DMS114 treated with DMSO at 0.1 percent for 48 hours (cell line): ENCODE results near the gene AAK1.
"Not testable (repeated sequence)": the region's sequence is repeated elsewhere in the genome, so short reads cannot be mapped to it uniquely, and the experiment has no call there.

ENCODE experiments used
- DNase-seq: peaks from one replicate; lab custom pipeline; 2025; ENCODE audit not compliant: unreplicated experiment; lab: John Stamatoyannopoulos, UW

Gene AAK1

GRCh38 chr2:69628325-69629021 lies 15.1 kb downstream of the AAK1 start:
- DNase-seq = no peak

GRCh38 chr2:69625078-69625795 lies 18.3 kb downstream of the AAK1 start:
- DNase-seq = no peak

GRCh38 chr2:69624611-69625010 lies 18.9 kb downstream of the AAK1 start:
- no peak for DNase-seq

GRCh38 chr2:69624131-69624530 lies 19.4 kb downstream of the AAK1 start:
- DNase-seq = no peak

- no peak for DNase-seq
These were observed 20.3 kb downstream of the AAK1 start for GRCh38 chr2:69623236-69623635.

GRCh38 chr2:69622805-69623204 lies 20.7 kb downstream of the AAK1 start:
- DNase-seq = not testable (repeated sequence)

- not testable (repeated sequence) for DNase-seq
These were observed 21.5 kb downstream of the AAK1 start for GRCh38 chr2:69622017-69622540.

GRCh38 chr2:69621440-69621839 lies 22.1 kb downstream of the AAK1 start:
- DNase-seq = no peak

GRCh38 chr2:69620870-69621269 lies 22.7 kb downstream of the AAK1 start:
- no peak for DNase-seq

- no peak for DNase-seq
These were observed 23.8 kb downstream of the AAK1 start for GRCh38 chr2:69619725-69620124.

GRCh38 chr2:69618362-69618761 lies 25.2 kb downstream of the AAK1 start:
- DNase-seq = no peak

GRCh38 chr2:69617744-69618143 lies 25.8 kb downstream of the AAK1 start:
- no peak for DNase-seq

- DNase-seq = no peak
These were observed 26.8 kb downstream of the AAK1 start for GRCh38 chr2:69616755-69617154.

GRCh38 chr2:69615969-69616368 lies 27.6 kb downstream of the AAK1 start:
- DNase-seq = no peak

GRCh38 chr2:69615078-69615625 lies 28.4 kb downstream of the AAK1 start:
- DNase-seq = no peak

- DNase-seq = no peak
These were observed 30.8 kb downstream of the AAK1 start for GRCh38 chr2:69612707-69613106.

GRCh38 chr2:69612200-69612599 lies 31.3 kb downstream of the AAK1 start:
- no peak for DNase-seq

- no peak for DNase-seq
These were observed 35.4 kb downstream of the AAK1 start for GRCh38 chr2:69608109-69608508.

- not testable (repeated sequence) for DNase-seq
These were observed 36.8 kb downstream of the AAK1 start for GRCh38 chr2:69606771-69607170.

- no peak for DNase-seq
These were observed 38.3 kb downstream of the AAK1 start for GRCh38 chr2:69605284-69605683.

GRCh38 chr2:69604836-69605235 lies 38.7 kb downstream of the AAK1 start:
- no peak for DNase-seq

- DNase-seq = no peak
These were observed 39.4 kb downstream of the AAK1 start for GRCh38 chr2:69604026-69604678.
